Fibroblast of mammary gland (primary cell): ENCODE measurements around the gene EVA1C.

Experiments used
- DNase-seq: peaks from one replicate; pipeline ENCODE4 v3.0.0-alpha.2; 2010; ENCODE audit warnings: low read depth
- H3K4me3 ChIP-seq: 2 replicates; pipeline ENCODE4 v1.5.1; 2011; ENCODE audit warnings: low read depth, mild to moderate bottlenecking, low read length, moderate library complexity; ENCODE audit not compliant: control insufficient read depth
- CTCF ChIP-seq: conservative IDR thresholded peaks from 2 replicates; pipeline ENCODE4 v1.5.1; 2011; ENCODE audit warnings: low read depth, low read length, inconsistent platforms; ENCODE audit not compliant: control insufficient read depth, insufficient read depth

Gene EVA1C

GRCh38 chr21:32403201-32403777, 9.2 kb upstream of the EVA1C start:
- peak; percentile 76 for TF ChIP-seq CTCF
- peak; percentile 73 for DNase-seq
- no peak overlapping the region for H3K4me3 ChIP-seq

GRCh38 chr21:32406405-32406804, 6.1 kb upstream of the EVA1C start:
- no peak for DNase-seq
- no peak overlapping the region for H3K4me3 ChIP-seq
- no peak for TF ChIP-seq CTCF

GRCh38 chr21:32410291-32410690, 2.2 kb upstream of the EVA1C start:
- no peak for DNase-seq
- TF ChIP-seq CTCF = no peak
- no peak overlapping the region for H3K4me3 ChIP-seq

- TF ChIP-seq CTCF = no peak
- peak overlapping the region; percentile 79 for H3K4me3 ChIP-seq
- no peak for DNase-seq
These were observed 1.6 kb upstream of the EVA1C start for GRCh38 chr21:32410916-32411315.

- DNase-seq = peak; percentile 77
- peak overlapping the region; percentile 79 for H3K4me3 ChIP-seq
- no peak for TF ChIP-seq CTCF
These were observed 950 bp upstream of the EVA1C start for GRCh38 chr21:32411350-32412161.

- peak overlapping the region; percentile 79 for H3K4me3 ChIP-seq
- DNase-seq = no peak
- no peak for TF ChIP-seq CTCF
These were observed 554 bp downstream of the EVA1C start for GRCh38 chr21:32413015-32413504.
